Measurements from ENCODE around the gene PTPRU.
"Not testable (repeated sequence)": the region's sequence is repeated elsewhere in the genome, so short reads cannot be mapped to it uniquely, and the experiment has no call there.

Gene PTPRU

GRCh38 chr1:29303201-29304024, 67.1 kb downstream of the PTPRU start:
- no peak for DNase-seq
- in situ Hi-C loops (cut with HindIII; ENCODE audit: low pct_ligation_motif_present, low pct_unique_long_range_greater_than_20kb, low sequenced_read_pairs): no loop called here

- DNase-seq: no peak
- in situ Hi-C loops (cut with HindIII; ENCODE audit: low pct_ligation_motif_present, low pct_unique_long_range_greater_than_20kb, low sequenced_read_pairs): no loop called here
Observed at GRCh38 chr1:29304025-29304684, 67.8 kb downstream of the PTPRU start.

GRCh38 chr1:29305943-29306342, 69.6 kb downstream of the PTPRU start:
- in situ Hi-C loops (cut with HindIII; ENCODE audit: low pct_ligation_motif_present, low pct_unique_long_range_greater_than_20kb, low sequenced_read_pairs): no loop called here
- DNase-seq: no peak

GRCh38 chr1:29306471-29307140, 70.3 kb downstream of the PTPRU start:
- DNase-seq: no peak
- in situ Hi-C loops (cut with HindIII; ENCODE audit: low pct_ligation_motif_present, low pct_unique_long_range_greater_than_20kb, low sequenced_read_pairs): no loop called here

- in situ Hi-C loops (cut with HindIII; ENCODE audit: low pct_ligation_motif_present, low pct_unique_long_range_greater_than_20kb, low sequenced_read_pairs): no loop called here
- DNase-seq: no peak
Observed at GRCh38 chr1:29309075-29309474, 72.8 kb downstream of the PTPRU start.

GRCh38 chr1:29309621-29310020, 73.3 kb downstream of the PTPRU start:
- DNase-seq: no peak
- in situ Hi-C loops (cut with HindIII; ENCODE audit: low pct_ligation_motif_present, low pct_unique_long_range_greater_than_20kb, low sequenced_read_pairs): no loop called here

- in situ Hi-C loops (cut with HindIII; ENCODE audit: low pct_ligation_motif_present, low pct_unique_long_range_greater_than_20kb, low sequenced_read_pairs): no loop called here
- no peak for DNase-seq
Observed at GRCh38 chr1:29310616-29311180, 74.4 kb downstream of the PTPRU start.

GRCh38 chr1:29311352-29312030, 75.2 kb downstream of the PTPRU start:
- in situ Hi-C loops (cut with HindIII; ENCODE audit: low pct_ligation_motif_present, low pct_unique_long_range_greater_than_20kb, low sequenced_read_pairs): no loop called here

GRCh38 chr1:29312469-29313461, 76.4 kb downstream of the PTPRU start:
- no peak for DNase-seq
- in situ Hi-C loops (cut with HindIII; ENCODE audit: low pct_ligation_motif_present, low pct_unique_long_range_greater_than_20kb, low sequenced_read_pairs): no loop called here

More at GRCh38 chr1:29311352-29312030, 75.2 kb downstream of the PTPRU start:
- DNase-seq: no peak

- DNase-seq; in situ Hi-C loops (cut with HindIII; ENCODE audit: low pct_ligation_motif_present, low pct_unique_long_range_greater_than_20kb, low sequenced_read_pairs): not testable (repeated sequence)
Observed at GRCh38 chr1:29314685-29315084, 78.4 kb downstream of the PTPRU start.

GRCh38 chr1:29315262-29315661, 78.9 kb downstream of the PTPRU start:
- DNase-seq: no peak
- in situ Hi-C loops (cut with HindIII; ENCODE audit: low pct_ligation_motif_present, low pct_unique_long_range_greater_than_20kb, low sequenced_read_pairs): no loop called here

- in situ Hi-C loops (cut with HindIII; ENCODE audit: low pct_ligation_motif_present, low pct_unique_long_range_greater_than_20kb, low sequenced_read_pairs): no loop called here
- no peak for DNase-seq
Observed at GRCh38 chr1:29315876-29316275, 79.6 kb downstream of the PTPRU start.

GRCh38 chr1:29317063-29317915, 81.0 kb downstream of the PTPRU start:
- DNase-seq: no peak
- in situ Hi-C loops (cut with HindIII; ENCODE audit: low pct_ligation_motif_present, low pct_unique_long_range_greater_than_20kb, low sequenced_read_pairs): no loop called here

GRCh38 chr1:29317916-29318530, 81.7 kb downstream of the PTPRU start:
- DNase-seq: no peak
- in situ Hi-C loops (cut with HindIII; ENCODE audit: low pct_ligation_motif_present, low pct_unique_long_range_greater_than_20kb, low sequenced_read_pairs): no loop called here

- in situ Hi-C loops (cut with HindIII; ENCODE audit: low pct_ligation_motif_present, low pct_unique_long_range_greater_than_20kb, low sequenced_read_pairs): no loop called here
- DNase-seq: no peak
Observed at GRCh38 chr1:29318724-29319123, 82.4 kb downstream of the PTPRU start.

GRCh38 chr1:29319300-29320110, 83.2 kb downstream of the PTPRU start:
- no peak for DNase-seq
- in situ Hi-C loops (cut with HindIII; ENCODE audit: low pct_ligation_motif_present, low pct_unique_long_range_greater_than_20kb, low sequenced_read_pairs): no loop called here
